GM18511 (cell line): ENCODE data around the gene MACROD2.
"Not testable (repeated sequence)": the region's sequence is repeated elsewhere in the genome, so short reads cannot be mapped to it uniquely, and the experiment has no call there.

Source experiments
- ATAC-seq: cut with Tn5 transposase; IDR thresholded peaks from one replicate; pipeline ENCODE4 v1.9.1; 2021; ENCODE audit warnings: mild to moderate bottlenecking, moderate library complexity; ENCODE audit not compliant: unreplicated experiment

MACROD2 gene

GRCh38 chr20:14449323-14449722 is 454.0 kb downstream of the MACROD2 start:
- no peak for ATAC-seq

GRCh38 chr20:14450256-14450655 is 454.9 kb downstream of the MACROD2 start:
- no peak for ATAC-seq

- ATAC-seq, result no peak
These were observed 456.1 kb downstream of the MACROD2 start for GRCh38 chr20:14451458-14451857.

- no peak for ATAC-seq
These were observed 457.9 kb downstream of the MACROD2 start for GRCh38 chr20:14453259-14453658.

GRCh38 chr20:14454296-14454695 is 459.0 kb downstream of the MACROD2 start:
- no peak for ATAC-seq

- not testable (repeated sequence) for ATAC-seq
These were observed 471.9 kb downstream of the MACROD2 start for GRCh38 chr20:14467104-14467827.

GRCh38 chr20:14470231-14470899 is 475.0 kb downstream of the MACROD2 start:
- no peak for ATAC-seq

- ATAC-seq, result no peak
These were observed 475.8 kb downstream of the MACROD2 start for GRCh38 chr20:14470977-14471661.

GRCh38 chr20:14477125-14477524 is 481.8 kb downstream of the MACROD2 start:
- no peak for ATAC-seq

GRCh38 chr20:14478126-14478525 is 482.8 kb downstream of the MACROD2 start:
- no peak for ATAC-seq

GRCh38 chr20:14481863-14482262 is 486.5 kb downstream of the MACROD2 start:
- ATAC-seq, result no peak

- ATAC-seq, result no peak
These were observed 492.9 kb downstream of the MACROD2 start for GRCh38 chr20:14488212-14488611.

GRCh38 chr20:14488756-14489479 is 493.6 kb downstream of the MACROD2 start:
- ATAC-seq, result no peak

- ATAC-seq, result no peak
These were observed 494.2 kb downstream of the MACROD2 start for GRCh38 chr20:14489544-14489943.

- ATAC-seq, result no peak
These were observed 496.1 kb downstream of the MACROD2 start for GRCh38 chr20:14491436-14491835.

GRCh38 chr20:14493408-14493807 is 498.1 kb downstream of the MACROD2 start:
- no peak for ATAC-seq

GRCh38 chr20:14494355-14494754 is 499.0 kb downstream of the MACROD2 start:
- ATAC-seq, result no peak

GRCh38 chr20:14495066-14495465 is 499.8 kb downstream of the MACROD2 start:
- no peak for ATAC-seq

GRCh38 chr20:14497004-14497403 is 501.7 kb downstream of the MACROD2 start:
- ATAC-seq, result no peak

- ATAC-seq, result no peak
These were observed 503.5 kb downstream of the MACROD2 start for GRCh38 chr20:14498772-14499171.

GRCh38 chr20:14505476-14505875 is 510.2 kb downstream of the MACROD2 start:
- ATAC-seq, result no peak
